ENCODE results near the gene OR2B3.

The OR2B3 gene

GRCh38 chr6:29099190-29099589 is 12.1 kb upstream of the OR2B3 start, which contains the start of gene OR2J1:
Gene OR2J1 (plus strand): TSS chr6:29099490. CDS start chr6:29100943, 1,453 bp downstream.
- no peak for DNase-seq (ENCODE audit: low read depth)
- no peak within 1 kb of the TSS for H3K4me3 ChIP-seq (ENCODE audit: low read length)
- no peak for TF ChIP-seq CTCF (conservative IDR thresholded peaks at IDR 0.05; ENCODE audit: low read length)

- no peak for TF ChIP-seq CTCF (conservative IDR thresholded peaks at IDR 0.05; ENCODE audit: low read length)
- no peak for DNase-seq (ENCODE audit: low read depth)
- no peak overlapping the region for H3K4me3 ChIP-seq (ENCODE audit: low read length)
These were observed 10.7 kb upstream of the OR2B3 start for GRCh38 chr6:29097803-29098202.

GRCh38 chr6:29092957-29093356 is 5.8 kb upstream of the OR2B3 start:
- TF ChIP-seq CTCF (conservative IDR thresholded peaks at IDR 0.05; ENCODE audit: low read length), result no peak
- DNase-seq (ENCODE audit: low read depth), result no peak
- no peak overlapping the region for H3K4me3 ChIP-seq (ENCODE audit: low read length)

GRCh38 chr6:29082457-29082856 is 4.7 kb downstream of the OR2B3 start:
- H3K4me3 ChIP-seq (ENCODE audit: low read length), result no peak overlapping the region
- DNase-seq (ENCODE audit: low read depth), result no peak
- no peak for TF ChIP-seq CTCF (conservative IDR thresholded peaks at IDR 0.05; ENCODE audit: low read length)

- no peak for TF ChIP-seq CTCF (conservative IDR thresholded peaks at IDR 0.05; ENCODE audit: low read length)
- no peak for DNase-seq (ENCODE audit: low read depth)
These were observed 5.8 kb downstream of the OR2B3 start for GRCh38 chr6:29081312-29081711.

GRCh38 chr6:29079203-29079602 is 7.9 kb downstream of the OR2B3 start:
- no peak for DNase-seq (ENCODE audit: low read depth)
- TF ChIP-seq CTCF (conservative IDR thresholded peaks at IDR 0.05; ENCODE audit: low read length), result no peak
- no peak overlapping the region for H3K4me3 ChIP-seq (ENCODE audit: low read length)

More at GRCh38 chr6:29081312-29081711, 5.8 kb downstream of the OR2B3 start:
- no peak overlapping the region for H3K4me3 ChIP-seq (ENCODE audit: low read length)

GRCh38 chr6:29071831-29072723 is 15.0 kb downstream of the OR2B3 start:
- H3K4me3 ChIP-seq (ENCODE audit: low read length), result no peak overlapping the region
- TF ChIP-seq CTCF (conservative IDR thresholded peaks at IDR 0.05; ENCODE audit: low read length), result peak; percentile 53
- DNase-seq (ENCODE audit: low read depth), result peak; percentile 15

Data from AG10803 (cell line).